HCT116 (cell line): Measurements from ENCODE around the gene GOLT1A. TPM values are rescaled to one million over a fixed set of nuclear protein-coding genes. Genes with fewer than 3 reads are reported as not detected.

ENCODE experiments used
- ATAC-seq: fragments of 200-7000 bp; cut with Tn5 transposase; 2 replicates; pipeline ENCODE4 v1.9.1; 2020; ENCODE audit warnings: mild to moderate bottlenecking, moderate library complexity
- BruUV-seq: library from RNA; stranded (reverse); fragments of 400-500 nt; replicated peaks from 2 replicates; lab custom pipeline; 2021; lab: Mats Ljungman, UMichigan
- CTCF ChIA-PET: fragments of 300-600 bp; sonication (Branson Sonifier 250); formaldehyde crosslinking; loops from one replicate; lab custom pipeline; 2021; ENCODE audit warnings: antibody characterized with exemption; lab: Charles Lee
- POLR2A ChIA-PET: fragments of 300-600, 350-600 bp; sonication (Branson Sonifier 250); formaldehyde crosslinking; loops from one replicate; lab custom pipeline; 2021; ENCODE audit warnings: antibody characterized with exemption; lab: Charles Lee
- RAD21 ChIA-PET, 2 experiments: fragments of 300-600 bp; sonication (Branson Sonifier 250); formaldehyde crosslinking; loops; one replicate each; lab custom pipeline; 2023; ENCODE audit warnings: low total read pairs in 2 of 2; ENCODE audit not compliant: uncharacterized antibody in 2 of 2, unreplicated experiment in 2 of 2, low non-redundant PET in 1 of 2; lab: Charles Lee
- DNase-seq: peaks from one replicate; pipeline ENCODE4 v3.0.0-alpha.2; 2010; ENCODE audit warnings: low read depth, low spot score
- H2AFZ ChIP-seq: fragments of 200-600 bp; shearing (Covaris generic), sonication (generic); 2 replicates; pipeline ENCODE4 v1.6.1; 2017; ENCODE audit warnings: low read depth, mixed run types, mixed read lengths, antibody characterized with exemption, low read length; ENCODE audit not compliant: poor library complexity, severe bottlenecking
- H3K27ac ChIP-seq: 2 replicates; pipeline ENCODE4 v1.5.1; 2012; ENCODE audit warnings: low read depth, low read length
- H3K27me3 ChIP-seq: fragments of 200-600 bp; sonication (generic); 2 replicates; pipeline ENCODE4 v1.6.1; 2016; ENCODE audit warnings: mixed run types, low read length, mixed read lengths; ENCODE audit not compliant: insufficient read depth
- H3K36me3 ChIP-seq, 2 experiments: fragments of 200-500 bp in 1 of 2; fragments of 200-600 bp in 1 of 2; sonication (Bioruptor generic) in 1 of 2; sonication (generic) in 1 of 2; 2 replicates each; pipeline versions ENCODE4 v1.5.1 to v1.6.1; 2014 to 2016; ENCODE audit warnings: low read length in 2 of 2, inconsistent platforms in 1 of 2, mixed read lengths in 1 of 2, mixed run types in 1 of 2; ENCODE audit not compliant: insufficient read depth in 2 of 2, control insufficient read depth in 1 of 2
- H3K4me1 ChIP-seq, 2 experiments: fragments of 200-600 bp in 1 of 2; sonication (generic) in 1 of 2; 2 replicates each; pipeline versions ENCODE4 v1.5.1 to v1.6.1; 2012 to 2017; ENCODE audit warnings: low read length in 2 of 2, inconsistent platforms in 1 of 2, mild to moderate bottlenecking in 1 of 2, mixed read lengths in 1 of 2, mixed run types in 1 of 2, moderate library complexity in 1 of 2; ENCODE audit not compliant: insufficient read depth in 2 of 2, control insufficient read depth in 1 of 2
- H3K4me2 ChIP-seq: fragments of 200-600 bp; sonication (generic); 2 replicates; pipeline ENCODE4 v1.6.1; 2017; ENCODE audit warnings: mixed run types, low read length, mixed read lengths
- H3K4me3 ChIP-seq, 2 experiments: fragments of 200-600 bp in 1 of 2; sonication (generic) in 1 of 2; replicated peaks in 1 of 2; 2 replicates each; pipeline ENCODE4 v1.5.1; 2011 to 2016; ENCODE audit warnings: low read length in 2 of 2, control low read depth in 1 of 2, low read depth in 1 of 2, mild to moderate bottlenecking in 1 of 2, mixed read lengths in 1 of 2, mixed run types in 1 of 2
- H3K79me2 ChIP-seq: fragments of 200-600 bp; sonication (generic); 2 replicates; pipeline ENCODE4 v1.6.1; 2017; ENCODE audit warnings: mild to moderate bottlenecking, mixed run types, low read length, moderate library complexity, mixed read lengths; ENCODE audit not compliant: insufficient read depth
- H3K9ac ChIP-seq: fragments of 200-600 bp; sonication (generic); 2 replicates; pipeline ENCODE4 v1.6.1; 2016; ENCODE audit warnings: low read length, mixed read lengths
- H3K9me2 ChIP-seq: fragments of 200-600 bp; sonication (generic), shearing (Covaris generic); 2 replicates; pipeline ENCODE4 v1.6.1; 2017; ENCODE audit warnings: mixed run types, mild to moderate bottlenecking, moderate library complexity; ENCODE audit not compliant: insufficient read depth
- H3K9me3 ChIP-seq, 2 experiments: fragments of 200-500 bp in 1 of 2; fragments of 200-600 bp in 1 of 2; sonication (Bioruptor generic) in 1 of 2; sonication (generic) in 1 of 2; 2 replicates each; pipeline ENCODE4 v1.6.1; 2014 to 2017; ENCODE audit warnings: low read length in 2 of 2, mixed read lengths in 2 of 2, inconsistent platforms in 1 of 2, low read depth in 1 of 2, mild to moderate bottlenecking in 1 of 2, mixed run types in 1 of 2, moderate library complexity in 1 of 2; ENCODE audit not compliant: control insufficient read depth in 1 of 2, insufficient read depth in 1 of 2
- H4K20me1 ChIP-seq: fragments of 200-600 bp; sonication (generic), shearing (Covaris generic); 2 replicates; pipeline ENCODE4 v1.6.1; 2017; ENCODE audit warnings: mixed run types, mild to moderate bottlenecking, moderate library complexity; ENCODE audit not compliant: insufficient read depth
- CBX3 ChIP-seq: IDR thresholded peaks from 2 replicates; pipeline ENCODE4 v1.6.1; 2012; ENCODE audit warnings: low read depth
- CEBPB ChIP-seq: IDR thresholded peaks from 2 replicates; pipeline ENCODE4 v1.6.1; 2012; ENCODE audit warnings: low read depth
- EGR1 ChIP-seq: IDR thresholded peaks from 2 replicates; pipeline ENCODE4 v1.6.1; 2012; ENCODE audit warnings: low read depth
- ELF1 ChIP-seq: IDR thresholded peaks from 2 replicates; pipeline ENCODE4 v1.6.1; 2012; ENCODE audit warnings: low read depth, borderline replicate concordance
- EZH2 ChIP-seq: fragments of 200-600 bp; sonication (generic); IDR thresholded peaks from 2 replicates; pipeline ENCODE4 v1.6.1; 2017; ENCODE audit warnings: antibody characterized with exemption, mixed run types
- EZH2phosphoT487 ChIP-seq: fragments of 200-600 bp; IDR thresholded peaks from 2 replicates; pipeline ENCODE4 v1.6.1; 2018; ENCODE audit warnings: antibody characterized with exemption, borderline replicate concordance
- FOSL1 ChIP-seq: IDR thresholded peaks from 2 replicates; pipeline ENCODE4 v1.6.1; 2012; ENCODE audit warnings: low read depth
- JUND ChIP-seq: IDR thresholded peaks from 2 replicates; pipeline ENCODE4 v1.6.1; 2012
- SIN3A ChIP-seq: IDR thresholded peaks from 2 replicates; pipeline ENCODE4 v1.6.1; 2012; ENCODE audit warnings: low read depth
- SRF ChIP-seq: IDR thresholded peaks from 2 replicates; pipeline ENCODE4 v1.6.1; 2012; ENCODE audit warnings: low read depth
- YY1 ChIP-seq: IDR thresholded peaks from 2 replicates; pipeline ENCODE4 v1.6.1; 2011; ENCODE audit warnings: low read length, low read depth, moderate library complexity, mild to moderate bottlenecking; ENCODE audit not compliant: insufficient replicate concordance; ENCODE audit errors: extremely low read depth
- ZBTB33 ChIP-seq: IDR thresholded peaks from 2 replicates; pipeline ENCODE4 v1.6.1; 2011; ENCODE audit warnings: mild to moderate bottlenecking, low read length, moderate library complexity; ENCODE audit not compliant: insufficient replicate concordance; ENCODE audit errors: extremely low read depth
- ZFX ChIP-seq: fragments of 450-650 bp; IDR thresholded peaks from 2 replicates; pipeline ENCODE4 v1.6.1; 2017
- intact Hi-C: fragments of 100-400 bp; cut with micrococcal nuclease; formaldehyde crosslinking; loops from 2 replicates; pipeline ENCODE4 v1.10.0; 2022
- total RNA-seq: library from RNA; stranded (reverse); gene quantifications from one replicate; pipeline ENCODE4 v1.2.1, GENCODE V29; 2021; ENCODE audit not compliant: unreplicated experiment
- TF ChIP-seq, protein P1 (sequence below): IDR thresholded peaks from 2 replicates; pipeline ENCODE4 v1.6.1; 2012; ENCODE audit warnings: low read depth
- TF ChIP-seq, protein P2 (sequence below): IDR thresholded peaks from 2 replicates; pipeline ENCODE4 v1.6.1; 2012
- TF ChIP-seq, protein P3 (sequence below): IDR thresholded peaks from 2 replicates; pipeline ENCODE4 v1.6.1; 2012

Gene GOLT1A
- total RNA-seq, 1 experiment from 2014 or later, result 8.0 TPM

DNA sequence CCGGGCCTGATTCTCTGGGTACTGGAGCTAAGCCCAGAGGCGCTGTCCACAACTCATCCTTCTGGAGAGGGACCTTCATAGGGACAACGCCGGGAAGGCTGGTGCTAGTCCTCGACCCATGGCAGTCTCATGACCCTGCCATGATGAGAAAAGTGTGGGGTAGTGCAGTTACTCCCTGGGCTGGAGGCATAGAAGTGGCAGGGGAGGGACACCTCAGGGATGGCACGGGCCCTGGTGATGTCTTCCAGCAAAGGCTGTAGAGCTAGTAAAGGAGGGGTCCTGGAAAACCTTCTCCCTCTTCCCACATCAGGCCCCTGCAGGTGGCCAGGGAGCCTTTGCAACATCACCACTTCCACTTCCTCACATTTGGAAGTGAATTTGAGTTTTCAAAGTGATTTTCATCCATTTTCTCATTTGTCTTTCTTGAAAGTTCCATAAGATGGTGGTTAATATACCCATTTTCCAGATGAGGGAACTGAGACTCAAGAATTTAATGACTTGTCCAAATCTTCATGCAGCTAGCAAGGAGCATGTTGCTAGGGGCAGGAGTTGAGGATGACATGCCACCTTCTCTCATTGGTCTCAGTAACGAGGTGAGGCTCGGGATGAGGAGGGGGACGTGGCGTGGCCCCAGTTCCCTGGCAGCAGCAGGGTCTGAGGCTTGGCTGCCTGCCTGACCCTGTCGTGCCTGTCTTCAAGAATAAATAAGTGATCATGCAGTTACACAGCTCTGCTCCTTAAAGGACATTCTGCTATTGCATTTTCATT, 3.3 kb upstream of the GOLT1A start (continued):
- TF ChIP-seq ELF1, result no peak
- TF ChIP-seq CBX3, result no peak
- TF ChIP-seq JUND, result no peak
- TF ChIP-seq, protein P1, sequence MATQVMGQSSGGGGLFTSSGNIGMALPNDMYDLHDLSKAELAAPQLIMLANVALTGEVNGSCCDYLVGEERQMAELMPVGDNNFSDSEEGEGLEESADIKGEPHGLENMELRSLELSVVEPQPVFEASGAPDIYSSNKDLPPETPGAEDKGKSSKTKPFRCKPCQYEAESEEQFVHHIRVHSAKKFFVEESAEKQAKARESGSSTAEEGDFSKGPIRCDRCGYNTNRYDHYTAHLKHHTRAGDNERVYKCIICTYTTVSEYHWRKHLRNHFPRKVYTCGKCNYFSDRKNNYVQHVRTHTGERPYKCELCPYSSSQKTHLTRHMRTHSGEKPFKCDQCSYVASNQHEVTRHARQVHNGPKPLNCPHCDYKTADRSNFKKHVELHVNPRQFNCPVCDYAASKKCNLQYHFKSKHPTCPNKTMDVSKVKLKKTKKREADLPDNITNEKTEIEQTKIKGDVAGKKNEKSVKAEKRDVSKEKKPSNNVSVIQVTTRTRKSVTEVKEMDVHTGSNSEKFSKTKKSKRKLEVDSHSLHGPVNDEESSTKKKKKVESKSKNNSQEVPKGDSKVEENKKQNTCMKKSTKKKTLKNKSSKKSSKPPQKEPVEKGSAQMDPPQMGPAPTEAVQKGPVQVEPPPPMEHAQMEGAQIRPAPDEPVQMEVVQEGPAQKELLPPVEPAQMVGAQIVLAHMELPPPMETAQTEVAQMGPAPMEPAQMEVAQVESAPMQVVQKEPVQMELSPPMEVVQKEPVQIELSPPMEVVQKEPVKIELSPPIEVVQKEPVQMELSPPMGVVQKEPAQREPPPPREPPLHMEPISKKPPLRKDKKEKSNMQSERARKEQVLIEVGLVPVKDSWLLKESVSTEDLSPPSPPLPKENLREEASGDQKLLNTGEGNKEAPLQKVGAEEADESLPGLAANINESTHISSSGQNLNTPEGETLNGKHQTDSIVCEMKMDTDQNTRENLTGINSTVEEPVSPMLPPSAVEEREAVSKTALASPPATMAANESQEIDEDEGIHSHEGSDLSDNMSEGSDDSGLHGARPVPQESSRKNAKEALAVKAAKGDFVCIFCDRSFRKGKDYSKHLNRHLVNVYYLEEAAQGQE, result no peak
- TF ChIP-seq SIN3A, result no peak
- TF ChIP-seq, protein P2, sequence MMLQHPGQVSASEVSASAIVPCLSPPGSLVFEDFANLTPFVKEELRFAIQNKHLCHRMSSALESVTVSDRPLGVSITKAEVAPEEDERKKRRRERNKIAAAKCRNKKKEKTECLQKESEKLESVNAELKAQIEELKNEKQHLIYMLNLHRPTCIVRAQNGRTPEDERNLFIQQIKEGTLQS, result no peak

DNA sequence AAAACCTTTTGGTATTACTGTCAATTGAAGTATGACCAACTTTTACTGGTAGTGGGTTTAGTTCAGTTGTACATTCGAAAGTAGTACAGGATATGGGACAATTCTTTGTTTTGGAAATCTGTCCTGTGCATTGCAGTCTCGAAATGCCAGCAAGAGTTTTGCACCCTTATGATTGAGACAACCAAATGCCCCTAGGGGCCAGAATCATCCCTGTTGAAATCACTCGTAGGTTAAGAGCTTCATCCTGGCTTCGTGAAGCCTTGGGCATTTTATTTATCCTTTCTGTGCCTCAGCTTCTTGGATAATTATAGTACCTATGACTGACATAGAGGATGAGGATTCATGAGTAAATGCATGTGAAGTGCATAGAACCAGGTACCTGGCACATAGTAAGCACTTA, 2.4 kb upstream of the GOLT1A start:
- ChIA-PET RAD21 (no interaction called here), CTCF (interaction anchor here (1.6 kb wide), 1 partner anchor 9 kb away, joined by 3 read pairs; no protein-coding TSS in a partner anchor), POLR2A (no interaction called here)
- Histone ChIP-seq H3K27ac (no peak overlapping the region), H3K9ac (no peak overlapping the region), H3K27me3 (no peaks in the 10 kb centered on the region), H2AFZ (no peak overlapping the region), H4K20me1 (no peaks in the 10 kb centered on the region), H3K4me1 (peaks cover 6 to 23% of the 10 kb centered on the region in 2 experiments; a peak in 3 of 4 replicates), H3K9me2 (no peaks in the 10 kb centered on the region), H3K9me3 (no peaks in the 10 kb centered on the region), H3K4me2 (no peak overlapping the region), H3K36me3 (no peaks in the 10 kb centered on the region), H3K79me2 (no peaks in the 10 kb centered on the region), H3K4me3 (no peak overlapping the region)
- intact Hi-C loops, result no loop called here
- ATAC-seq (no peak), DNase-seq (no peak)
- no TSS peak for BruUV-seq
- TF ChIP-seq YY1 (no peak), ZBTB33 (no peak), ELF1 (no peak), EZH2phosphoT487 (no peak), ZFX (no peak), FOSL1 (no peak), EGR1 (no peak), CBX3 (no peak), CEBPB (no peak), EZH2 (no peak), SRF (no peak)
- TF ChIP-seq, protein P2, result no peak
- TF ChIP-seq, protein P3, sequence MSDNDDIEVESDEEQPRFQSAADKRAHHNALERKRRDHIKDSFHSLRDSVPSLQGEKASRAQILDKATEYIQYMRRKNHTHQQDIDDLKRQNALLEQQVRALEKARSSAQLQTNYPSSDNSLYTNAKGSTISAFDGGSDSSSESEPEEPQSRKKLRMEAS, result no peak
